IPS DF 19.7 (cell line): ENCODE results near the gene SLITRK3.
"Not testable (repeated sequence)": the region's sequence is repeated elsewhere in the genome, so short reads cannot be mapped to it uniquely, and the experiment has no call there.

Experiments used
- DNase-seq: peaks from one replicate; pipeline ENCODE4 v3.0.0-alpha.2; 2013; ENCODE audit warnings: low read depth, low spot score

Gene SLITRK3

DNA sequence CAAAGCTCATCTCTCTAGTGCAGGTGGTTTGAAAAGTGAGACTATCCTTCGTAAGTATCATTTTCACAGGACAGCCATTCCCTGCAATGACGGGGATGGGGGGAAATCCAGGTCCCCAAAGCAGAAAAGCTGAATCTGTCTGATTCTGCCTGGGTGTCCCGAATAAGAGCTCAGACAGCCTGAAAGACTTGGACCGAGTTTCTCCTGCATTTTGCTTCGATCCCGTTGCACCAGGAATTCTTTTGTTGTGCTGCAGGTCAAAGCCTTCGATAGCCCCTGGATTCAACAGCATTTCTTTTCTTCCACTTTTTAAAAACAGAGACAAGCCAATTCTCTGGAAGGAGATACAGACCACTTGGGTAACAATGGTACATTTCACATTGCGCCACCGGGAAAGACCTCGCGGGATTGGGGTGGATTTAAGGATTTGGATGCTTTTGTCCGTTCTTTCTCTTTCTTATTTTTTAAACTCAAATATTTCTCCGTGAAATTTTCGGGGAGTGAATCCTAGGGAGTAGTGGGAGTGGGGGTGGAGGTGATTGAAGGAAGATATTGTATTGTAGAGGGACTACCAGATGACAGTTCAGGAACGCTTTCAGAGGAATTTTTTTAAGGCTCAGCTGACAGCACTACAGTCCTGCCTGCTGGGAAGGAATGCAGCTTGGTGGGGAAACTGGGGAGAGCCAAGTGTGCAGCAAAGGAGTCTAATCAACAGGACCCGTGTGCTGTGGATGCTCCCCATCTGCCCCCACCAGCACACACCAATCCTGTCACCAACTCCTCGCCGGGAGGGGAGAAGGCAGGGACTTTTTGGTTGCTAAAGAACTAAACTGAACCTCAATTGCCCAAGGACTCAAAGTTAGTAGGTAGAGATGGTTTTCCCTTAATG lies 2.6 kb downstream of the SLITRK3 start:
- no peak for DNase-seq

DNA sequence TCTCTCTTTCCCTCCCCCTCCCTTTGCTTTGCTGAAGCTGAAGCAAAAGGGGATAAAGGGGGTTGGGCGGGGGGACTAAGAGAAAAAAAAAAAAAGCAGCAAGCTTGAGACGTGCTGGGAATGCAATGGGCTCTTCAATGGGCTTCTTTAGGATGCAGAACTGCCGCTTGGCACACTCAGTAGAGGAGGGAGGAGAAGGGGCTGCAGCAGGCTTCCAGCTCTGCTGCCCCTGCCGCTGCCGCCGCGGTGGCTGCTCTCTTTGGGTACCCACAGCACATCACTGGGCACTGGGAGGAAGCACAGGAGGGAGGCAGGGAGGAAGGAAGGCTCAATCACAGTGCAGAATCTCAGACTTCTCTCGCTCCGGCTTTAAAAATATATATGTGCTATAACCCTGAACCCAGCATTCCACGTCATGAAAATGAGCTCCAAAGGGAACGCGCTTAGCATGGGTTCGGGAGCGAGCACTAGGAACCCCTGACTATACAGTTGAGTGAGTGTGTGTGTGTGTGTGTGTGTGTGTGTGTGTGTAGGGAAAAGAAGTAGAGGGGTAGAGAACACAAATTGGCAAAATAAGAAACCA lies 3.5 kb downstream of the SLITRK3 start:
- DNase-seq: peak; percentile 74

DNA sequence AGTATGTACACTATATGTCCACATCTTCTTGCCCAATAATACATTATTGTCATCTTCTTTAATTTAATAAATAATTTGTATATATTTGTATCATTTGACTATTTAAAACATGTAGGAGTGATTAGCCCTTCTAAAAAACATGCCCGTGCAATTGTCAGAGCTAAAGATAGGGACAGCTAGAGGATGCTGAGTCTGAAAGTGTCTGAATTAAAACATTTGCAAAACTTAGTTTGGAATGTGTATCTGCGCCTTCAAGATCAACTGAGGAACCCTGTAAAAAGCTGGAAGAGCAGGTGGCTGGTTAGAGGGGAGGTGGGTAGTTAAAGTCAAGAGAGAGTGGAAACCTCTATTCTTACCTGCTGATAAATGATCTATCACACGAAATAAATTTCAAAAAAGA lies 4.7 kb downstream of the SLITRK3 start:
- no peak for DNase-seq

- no peak for DNase-seq
Observed at GRCh38 chr3:165188452-165188851, 7.7 kb downstream of the SLITRK3 start.

DNA sequence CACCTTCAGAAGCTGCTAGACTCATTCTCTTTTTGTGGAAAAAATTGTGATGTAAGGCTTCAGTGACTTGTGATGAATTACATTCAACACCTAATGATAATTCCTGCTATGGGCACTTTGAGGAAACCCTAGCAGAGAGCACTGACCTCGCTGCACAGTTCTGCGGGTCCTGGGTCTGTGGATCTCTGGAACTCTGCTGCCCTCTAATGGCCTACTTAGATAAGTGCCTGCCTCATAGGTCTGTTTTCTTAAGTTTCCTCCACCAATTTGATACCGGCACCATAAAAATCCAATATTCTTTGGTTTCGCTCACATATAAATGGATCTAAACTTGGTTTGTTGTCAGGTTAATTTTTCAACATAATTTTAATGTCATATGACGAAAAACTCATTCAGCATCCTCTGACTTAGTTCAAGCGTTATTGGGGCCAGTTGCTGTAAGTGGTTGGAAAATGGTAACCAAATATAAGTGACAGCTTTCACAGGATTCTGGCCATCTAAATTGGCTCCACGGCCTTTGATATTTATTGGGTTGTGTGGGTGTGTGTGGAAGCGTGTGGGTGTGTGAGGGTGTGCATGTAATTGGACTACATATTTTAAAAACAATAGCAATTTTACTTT lies 10.4 kb downstream of the SLITRK3 start:
- DNase-seq: no peak

- DNase-seq: no peak
Observed at GRCh38 chr3:165181556-165181955, 14.6 kb downstream of the SLITRK3 start.

DNA sequence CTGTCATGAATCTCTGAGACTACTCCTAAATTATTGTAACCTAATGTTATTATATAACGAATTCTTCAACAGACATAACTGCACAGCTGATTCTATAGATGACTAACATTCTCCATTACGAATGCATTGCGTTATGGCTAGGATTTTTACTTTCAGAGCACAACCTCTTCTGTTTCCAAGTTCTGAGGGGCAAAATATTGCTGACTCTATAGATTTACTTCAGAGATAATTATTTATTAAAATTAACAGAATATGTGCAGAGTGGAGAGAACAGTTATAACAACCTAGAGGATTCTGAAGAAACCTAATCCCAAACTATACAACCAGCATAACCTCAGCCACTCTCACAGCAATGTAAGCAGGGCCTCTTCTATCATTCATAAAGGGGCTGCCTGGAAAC lies 25.9 kb downstream of the SLITRK3 start:
- no peak for DNase-seq

DNA sequence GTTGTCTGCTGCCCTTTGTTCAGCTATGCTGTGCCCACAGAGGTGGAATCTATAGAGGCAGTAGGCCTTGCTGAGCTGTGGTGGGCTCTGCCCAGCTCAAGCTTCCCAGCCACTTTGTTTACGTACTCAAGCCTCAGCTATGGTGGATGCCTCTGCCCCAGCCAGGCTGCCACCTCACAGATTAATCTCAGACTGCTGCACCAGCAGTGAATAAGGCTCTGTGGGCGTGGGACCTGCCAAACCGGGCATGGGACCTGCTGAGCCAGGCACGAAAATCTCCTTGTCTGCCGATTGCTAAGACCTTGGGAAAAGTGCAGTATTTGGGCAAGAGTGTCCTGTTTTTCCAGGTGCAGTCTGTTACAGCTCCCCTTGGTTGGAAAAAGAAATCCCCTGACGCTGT lies 26.8 kb downstream of the SLITRK3 start:
- DNase-seq: no peak

DNA sequence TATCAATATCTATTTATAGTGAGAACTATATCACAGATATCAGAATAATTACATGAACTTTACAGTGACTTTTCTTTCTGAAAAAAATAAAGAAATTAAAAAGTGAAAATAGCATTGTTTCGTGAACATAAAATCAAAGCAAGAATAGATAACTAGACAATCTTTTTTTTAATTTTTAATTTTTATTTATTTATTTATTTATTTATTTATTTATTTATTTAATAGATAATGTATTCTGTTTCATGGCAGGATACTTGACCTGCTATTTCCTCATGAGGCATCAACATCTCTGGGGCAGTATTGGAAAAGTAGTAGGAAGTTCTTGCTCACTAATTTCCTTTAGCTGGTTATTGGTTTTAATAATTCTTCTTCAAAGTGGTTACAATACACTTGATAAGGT lies 33.3 kb downstream of the SLITRK3 start:
- DNase-seq: no peak

DNA sequence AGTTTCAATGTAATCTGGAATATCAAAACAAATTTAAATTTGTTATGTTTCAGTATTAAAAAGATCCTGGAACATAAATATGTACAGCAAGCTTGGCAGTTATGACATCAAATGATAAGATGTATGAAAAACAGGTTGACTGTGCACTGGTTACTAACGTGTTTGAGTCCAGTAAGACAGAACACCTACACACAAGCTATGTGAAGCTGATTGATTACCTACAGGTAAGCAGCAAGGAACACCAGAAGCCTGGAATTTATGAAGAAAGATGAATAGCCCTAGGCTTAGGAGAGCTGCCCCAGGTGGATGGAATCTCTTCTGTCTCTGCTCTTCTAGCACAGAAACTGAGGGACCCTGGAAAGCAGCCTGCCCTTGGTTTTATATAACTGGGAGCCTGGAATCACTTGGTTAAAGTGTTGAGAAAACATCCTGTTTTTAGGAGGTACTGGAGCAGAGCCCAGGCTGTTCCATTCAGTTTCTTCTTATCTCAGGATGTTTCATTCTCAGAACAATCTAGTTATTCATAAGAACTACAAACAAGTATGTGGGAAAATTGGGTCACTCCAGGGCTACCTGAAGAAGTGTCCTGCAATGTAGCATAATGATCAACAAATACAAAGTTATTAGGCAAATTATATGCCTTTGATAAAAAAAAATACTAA lies 36.3 kb downstream of the SLITRK3 start:
- no peak for DNase-seq

DNA sequence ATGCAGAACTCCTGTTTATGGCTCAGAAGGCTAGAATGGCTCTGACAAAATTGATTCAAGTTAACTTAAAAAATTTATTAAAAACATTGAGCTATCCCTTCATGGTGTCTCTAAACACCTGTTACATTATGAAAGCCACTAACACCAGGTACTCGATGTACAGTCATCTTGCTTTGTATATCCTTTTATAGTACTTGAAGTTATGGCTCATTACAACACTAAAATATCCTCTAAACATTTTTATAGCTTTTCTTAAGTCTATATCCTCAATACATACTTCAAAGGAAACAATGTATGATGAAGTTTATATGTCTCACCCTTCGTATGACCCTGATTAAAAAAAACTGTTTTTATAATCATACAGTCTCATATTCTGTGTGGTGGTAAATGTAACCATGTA lies 38.2 kb downstream of the SLITRK3 start:
- no peak for DNase-seq

GRCh38 chr3:165156757-165157420 lies 39.3 kb downstream of the SLITRK3 start:
- DNase-seq: no peak

DNA sequence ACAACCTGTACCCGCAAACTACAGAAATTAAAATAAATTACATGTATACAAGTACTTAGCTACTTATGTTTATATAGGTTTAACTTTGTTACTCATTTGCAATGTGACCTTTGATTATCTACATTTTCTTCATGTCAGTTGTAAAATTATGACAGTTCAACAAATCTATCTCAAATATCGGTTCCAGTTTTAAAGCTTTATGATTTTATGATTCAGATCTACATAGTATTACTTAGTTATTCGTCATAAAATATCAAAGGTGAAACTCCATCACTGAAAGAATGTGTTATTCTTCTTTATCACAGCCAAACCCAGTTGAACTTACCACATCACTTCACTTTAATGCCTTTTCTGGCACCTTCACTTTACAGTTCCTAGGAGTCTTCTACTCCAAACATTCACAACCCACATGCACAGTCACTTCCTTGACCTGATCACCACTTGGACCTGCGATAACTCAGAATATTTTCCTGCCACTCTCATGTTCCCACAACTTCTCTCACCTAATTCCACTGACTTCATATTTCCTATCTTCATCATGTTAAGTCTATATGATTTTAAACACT lies 47.2 kb downstream of the SLITRK3 start:
- DNase-seq: no peak

- no peak for DNase-seq
Observed at GRCh38 chr3:165144271-165144670, 51.9 kb downstream of the SLITRK3 start.

- not testable (repeated sequence) for DNase-seq
Observed at GRCh38 chr3:165139918-165140317, 56.3 kb downstream of the SLITRK3 start.
